Tibial nerve (tissue), 3 donors: ENCODE measurements around the gene ATP8A2.

Experiments used
- CTCF ChIP-seq, 5 experiments: fragments of 200-600 bp in 3 of 5; fragments of 450-650 bp in 2 of 5; sonication (generic) in 3 of 5; IDR thresholded peaks; one replicate each; pipeline ENCODE4 v1.5.1; 2016 to 2019; ENCODE audit warnings: antibody characterized with exemption in 5 of 5, mild to moderate bottlenecking in 3 of 5, moderate library complexity in 2 of 5
- POLR2A ChIP-seq, 2 donors: fragments of 450-650 bp; IDR thresholded peaks; one replicate each; pipeline ENCODE4 v1.6.1; 2017; ENCODE audit warnings: antibody characterized with exemption in 2 of 2, mild to moderate bottlenecking in 2 of 2, moderate library complexity in 2 of 2

GRCh38 chr13:25688536-25688935 lies 316.8 kb downstream of the ATP8A2 start:
- TF ChIP-seq CTCF (IDR thresholded peaks at IDR 0.05): no peak
- TF ChIP-seq POLR2A (IDR thresholded peaks at IDR 0.05): no peak
